Activated CD8-positive, alpha-beta T cell treated with anti-CD3 and anti-CD28 coated beads for 36 hours (primary cell): ENCODE measurements around the gene TUBA3D. TPM values are rescaled to one million over a fixed set of nuclear protein-coding genes. Genes with fewer than 3 reads are reported as not detected.
"Not testable (repeated sequence)": the region's sequence is repeated elsewhere in the genome, so short reads cannot be mapped to it uniquely, and the experiment has no call there.

Experiments used
- ATAC-seq: fragments of 200-7000 bp; cut with Tn5 transposase; one replicate; pipeline ENCODE4 v1.10.0; 2021; ENCODE audit warnings: mild to moderate bottlenecking, moderate library complexity
- CTCF ChIA-PET: fragments of 350-600 bp; sonication (Branson Sonifier 250); formaldehyde crosslinking; loops from one replicate; lab custom pipeline; 2021; ENCODE audit warnings: antibody characterized with exemption; lab: Charles Lee
- POLR2A ChIA-PET: fragments of 350-600 bp; sonication (Branson Sonifier 250); formaldehyde crosslinking; loops from one replicate; lab custom pipeline; 2021; ENCODE audit warnings: antibody characterized with exemption; lab: Charles Lee
- DNase-seq: peaks from one replicate; pipeline ENCODE4 v3.0.0-alpha.2; 2020
- H3K27ac Mint-ChIP-seq: one replicate; pipeline ENCODE4 v1.8.0; 2021; ENCODE audit warnings: mild to moderate bottlenecking, mixed read lengths
- H3K27me3 Mint-ChIP-seq: one replicate; pipeline ENCODE4 v1.8.0; 2021; ENCODE audit warnings: mixed read lengths
- H3K36me3 Mint-ChIP-seq: one replicate; pipeline ENCODE4 v1.8.0; 2021; ENCODE audit warnings: low read depth, mixed read lengths
- H3K4me1 Mint-ChIP-seq: one replicate; pipeline ENCODE4 v1.8.0; 2021; ENCODE audit warnings: low read depth, mixed read lengths
- H3K4me3 Mint-ChIP-seq: one replicate; pipeline ENCODE4 v1.8.0; 2021; ENCODE audit warnings: mild to moderate bottlenecking, moderate library complexity, mixed read lengths
- H3K9me3 Mint-ChIP-seq: one replicate; pipeline ENCODE4 v1.8.0; 2021; ENCODE audit warnings: mixed read lengths
- intact Hi-C: fragments of 100-400 bp; cut with micrococcal nuclease; formaldehyde crosslinking; loops from one replicate; pipeline ENCODE4 v1.10.0; 2022
- total RNA-seq, 2 experiments: library from RNA; stranded (reverse); gene quantifications; one replicate each; pipeline ENCODE4 v1.2.3, GENCODE V29; 2021
- TF ChIP-seq, protein P1 (sequence below): fragments of 200-600 bp; IDR thresholded peaks from one replicate; pipeline ENCODE4 v1.8.0; 2022; ENCODE audit warnings: antibody characterized with exemption, mild to moderate bottlenecking

TUBA3D gene
- total RNA-seq, 2 experiments from 2014 or later: not detected

DNA sequence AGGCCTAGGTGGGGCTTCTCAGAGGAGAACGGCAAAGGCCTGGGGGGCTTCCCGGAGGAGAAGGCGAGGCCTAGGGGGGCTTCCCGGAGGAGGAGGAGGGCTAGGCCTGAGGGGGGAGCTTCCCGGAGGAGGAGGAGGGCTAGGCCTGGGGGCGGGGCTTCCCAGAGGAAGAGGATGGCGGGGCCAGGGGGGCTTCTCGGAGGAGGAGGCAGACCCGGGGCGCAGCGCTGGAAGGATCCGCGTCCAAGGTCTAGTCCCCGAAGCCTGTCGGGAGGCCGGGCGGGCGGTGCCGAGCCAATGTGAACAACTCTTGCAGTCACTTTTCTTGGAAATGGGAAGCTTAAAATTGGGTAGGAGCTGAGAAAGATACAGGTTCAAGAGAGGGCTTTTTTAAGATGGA, 30.0 kb upstream of the TUBA3D start:
- no peak for ATAC-seq
- POLR2A ChIA-PET: no interaction called here
- Mint-ChIP-seq H3K9me3 (no peaks in the 10 kb centered on the region), H3K4me3 (no peak overlapping the region), H3K4me1 (peaks cover 8% of the 10 kb centered on the region), H3K36me3 (no peaks in the 10 kb centered on the region), H3K27ac (no peak overlapping the region), H3K27me3 (peaks cover 9% of the 10 kb centered on the region)
- CTCF ChIA-PET: no interaction called here
- no peak for DNase-seq
- intact Hi-C loops: no loop called here
- TF ChIP-seq, protein P1, sequence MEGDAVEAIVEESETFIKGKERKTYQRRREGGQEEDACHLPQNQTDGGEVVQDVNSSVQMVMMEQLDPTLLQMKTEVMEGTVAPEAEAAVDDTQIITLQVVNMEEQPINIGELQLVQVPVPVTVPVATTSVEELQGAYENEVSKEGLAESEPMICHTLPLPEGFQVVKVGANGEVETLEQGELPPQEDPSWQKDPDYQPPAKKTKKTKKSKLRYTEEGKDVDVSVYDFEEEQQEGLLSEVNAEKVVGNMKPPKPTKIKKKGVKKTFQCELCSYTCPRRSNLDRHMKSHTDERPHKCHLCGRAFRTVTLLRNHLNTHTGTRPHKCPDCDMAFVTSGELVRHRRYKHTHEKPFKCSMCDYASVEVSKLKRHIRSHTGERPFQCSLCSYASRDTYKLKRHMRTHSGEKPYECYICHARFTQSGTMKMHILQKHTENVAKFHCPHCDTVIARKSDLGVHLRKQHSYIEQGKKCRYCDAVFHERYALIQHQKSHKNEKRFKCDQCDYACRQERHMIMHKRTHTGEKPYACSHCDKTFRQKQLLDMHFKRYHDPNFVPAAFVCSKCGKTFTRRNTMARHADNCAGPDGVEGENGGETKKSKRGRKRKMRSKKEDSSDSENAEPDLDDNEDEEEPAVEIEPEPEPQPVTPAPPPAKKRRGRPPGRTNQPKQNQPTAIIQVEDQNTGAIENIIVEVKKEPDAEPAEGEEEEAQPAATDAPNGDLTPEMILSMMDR: no peak

DNA sequence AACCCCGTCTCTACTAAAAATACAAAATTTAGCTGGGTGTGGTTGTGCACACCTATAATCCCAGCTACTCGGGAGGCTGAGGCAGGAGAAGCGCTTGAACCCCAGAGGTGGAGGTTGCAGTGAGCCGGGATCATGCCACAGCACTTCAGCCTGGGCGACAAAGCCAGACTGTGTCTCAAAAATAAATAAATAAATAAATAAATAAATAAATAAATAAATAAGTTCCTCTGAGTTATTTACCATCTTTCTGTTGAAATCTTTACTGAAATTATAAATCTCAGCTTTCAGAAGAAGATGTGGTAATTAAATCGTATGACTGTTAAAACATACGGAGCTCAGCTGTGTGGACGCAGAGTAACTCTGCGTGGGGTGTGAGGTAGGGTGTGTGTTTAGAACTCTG, 27.9 kb upstream of the TUBA3D start:
- intact Hi-C loops, H3K36me3 Mint-ChIP-seq, H3K27ac Mint-ChIP-seq, H3K9me3 Mint-ChIP-seq, POLR2A ChIA-PET, ATAC-seq, H3K27me3 Mint-ChIP-seq, CTCF ChIA-PET, H3K4me1 Mint-ChIP-seq, H3K4me3 Mint-ChIP-seq, DNase-seq: not testable (repeated sequence)

DNA sequence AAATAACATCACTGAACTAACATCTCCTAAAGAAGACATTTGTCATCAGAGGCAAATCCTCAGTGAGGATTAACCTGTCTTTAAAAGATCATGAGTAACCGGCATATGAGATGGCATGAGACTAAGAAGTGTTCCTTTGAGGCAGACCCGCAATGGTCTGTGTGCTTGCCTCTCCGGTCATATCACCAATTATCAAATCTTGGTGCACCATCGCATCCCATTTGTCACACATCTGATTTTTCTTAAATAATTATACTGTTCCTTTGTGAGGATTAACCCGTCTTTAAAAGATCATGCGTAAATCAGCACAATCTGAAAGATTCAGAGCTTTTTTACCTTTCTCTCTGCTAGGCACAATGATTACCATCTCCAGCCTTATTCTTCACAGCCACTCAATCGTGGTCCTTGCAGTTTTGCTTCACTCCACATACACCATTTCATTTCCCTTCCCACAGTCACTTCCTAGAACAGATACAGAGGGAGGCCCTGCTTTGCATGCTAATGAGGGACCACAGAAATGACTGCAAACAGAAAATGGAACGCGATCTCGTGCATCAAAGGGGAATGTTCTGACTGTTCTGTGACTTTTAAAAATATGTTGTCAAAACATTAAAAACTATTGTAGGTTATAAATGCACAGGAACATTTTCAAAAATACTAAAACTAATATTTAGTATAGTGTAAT, 24.5 kb upstream of the TUBA3D start:
- CTCF ChIA-PET, H3K27ac Mint-ChIP-seq, H3K4me1 Mint-ChIP-seq, DNase-seq, POLR2A ChIA-PET, intact Hi-C loops, H3K4me3 Mint-ChIP-seq, H3K36me3 Mint-ChIP-seq, H3K9me3 Mint-ChIP-seq: not testable (repeated sequence)
- ATAC-seq: peak; percentile 69
- H3K27me3 Mint-ChIP-seq: peaks cover 15% of the 10 kb centered on the region

DNA sequence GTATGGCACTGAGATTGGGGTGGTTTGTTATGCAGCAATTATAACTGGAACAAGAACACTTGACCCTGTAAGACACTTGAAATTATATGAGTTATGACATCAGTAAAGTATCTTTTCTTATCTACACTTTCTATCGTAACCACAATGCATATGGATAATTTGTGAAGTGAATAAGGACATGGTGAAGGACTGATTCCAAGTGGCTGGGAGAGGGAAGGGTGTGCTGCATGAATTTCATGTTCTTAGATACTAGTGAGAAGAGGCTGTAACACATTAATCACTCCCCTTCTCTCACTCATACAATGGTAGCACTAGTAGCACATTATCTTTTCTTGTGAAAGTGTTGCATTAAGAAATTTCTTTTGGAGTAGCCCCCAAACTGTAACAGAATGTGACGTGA, 21.0 kb upstream of the TUBA3D start:
- DNase-seq, H3K4me1 Mint-ChIP-seq, POLR2A ChIA-PET, ATAC-seq, H3K27ac Mint-ChIP-seq, H3K36me3 Mint-ChIP-seq, intact Hi-C loops, H3K4me3 Mint-ChIP-seq, H3K9me3 Mint-ChIP-seq, CTCF ChIA-PET: not testable (repeated sequence)
- peaks cover 19% of the 10 kb centered on the region for H3K27me3 Mint-ChIP-seq

DNA sequence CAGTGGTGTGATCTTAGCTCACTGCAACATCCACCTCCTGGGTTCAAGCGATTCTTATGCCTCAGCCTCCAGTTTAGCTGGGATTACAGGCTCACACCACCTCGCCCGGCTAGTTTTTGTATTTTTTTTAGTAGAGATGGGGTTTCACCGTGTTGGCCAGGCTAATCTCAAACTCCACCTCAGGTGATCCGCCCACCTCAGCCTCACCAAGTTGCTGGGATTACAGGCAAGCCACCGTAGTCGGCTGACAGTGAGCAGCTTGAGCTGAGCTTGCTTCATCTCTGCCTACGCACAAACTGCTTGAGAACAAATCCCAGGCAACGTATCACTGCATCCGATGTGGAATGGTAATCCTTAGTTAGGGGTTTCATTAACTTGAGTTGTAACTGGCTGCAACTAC, 8.2 kb upstream of the TUBA3D start:
- POLR2A ChIA-PET, intact Hi-C loops, H3K27me3 Mint-ChIP-seq, H3K4me1 Mint-ChIP-seq, H3K27ac Mint-ChIP-seq, DNase-seq, ATAC-seq, H3K4me3 Mint-ChIP-seq, H3K9me3 Mint-ChIP-seq, H3K36me3 Mint-ChIP-seq: not testable (repeated sequence)
- CTCF ChIA-PET: interaction anchor here (0.9 kb wide), 1 partner anchor 54 kb away, joined by 3 read pairs; no protein-coding TSS in a partner anchor

DNA sequence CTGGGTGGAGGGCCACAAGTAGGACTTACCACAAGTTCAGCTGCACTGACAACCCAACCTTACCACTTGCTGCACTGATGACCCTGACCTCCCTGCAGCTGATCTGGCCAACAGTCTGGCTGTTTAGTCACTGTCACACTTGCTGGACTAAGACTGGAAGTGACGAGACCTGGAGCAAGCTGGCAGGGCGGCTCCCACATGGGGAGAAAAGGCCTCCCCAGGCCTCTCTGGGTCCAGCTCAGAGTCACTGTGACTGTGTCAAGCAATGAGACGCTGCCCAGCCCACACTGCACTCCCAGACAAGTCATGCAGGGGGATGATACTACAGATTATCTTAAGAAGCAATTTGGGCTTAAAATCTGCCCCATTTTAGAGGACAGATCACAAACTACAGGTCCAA, 5.0 kb upstream of the TUBA3D start:
- CTCF ChIA-PET, POLR2A ChIA-PET, H3K27me3 Mint-ChIP-seq: not testable (repeated sequence)

DNA sequence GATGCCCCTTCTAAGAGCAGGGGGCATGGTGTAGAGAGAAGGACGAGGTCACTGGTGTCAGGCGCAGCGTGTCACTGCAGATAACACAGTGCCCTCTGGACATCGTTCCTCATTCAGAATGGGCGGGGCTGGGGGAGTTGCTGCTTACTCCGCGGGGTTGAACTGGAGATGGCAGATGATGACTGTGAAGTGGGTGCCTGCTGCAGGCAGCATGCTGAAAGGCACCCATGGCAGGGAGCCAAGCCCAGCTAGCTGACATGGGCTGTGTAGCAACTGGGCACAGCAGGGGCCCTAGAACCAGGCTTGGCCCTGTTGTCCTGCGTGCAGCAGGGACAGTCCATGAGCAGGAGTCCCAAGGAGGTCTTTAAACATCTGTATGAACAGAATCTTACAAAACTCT, 4.3 kb upstream of the TUBA3D start:
- intact Hi-C loops, POLR2A ChIA-PET, H3K4me3 Mint-ChIP-seq: not testable (repeated sequence)

More for the DNA sequence above, 5.0 kb upstream of the TUBA3D start:
- H3K4me1 Mint-ChIP-seq, intact Hi-C loops, H3K9me3 Mint-ChIP-seq, H3K36me3 Mint-ChIP-seq, DNase-seq, H3K4me3 Mint-ChIP-seq, H3K27ac Mint-ChIP-seq, ATAC-seq: not testable (repeated sequence)

DNA sequence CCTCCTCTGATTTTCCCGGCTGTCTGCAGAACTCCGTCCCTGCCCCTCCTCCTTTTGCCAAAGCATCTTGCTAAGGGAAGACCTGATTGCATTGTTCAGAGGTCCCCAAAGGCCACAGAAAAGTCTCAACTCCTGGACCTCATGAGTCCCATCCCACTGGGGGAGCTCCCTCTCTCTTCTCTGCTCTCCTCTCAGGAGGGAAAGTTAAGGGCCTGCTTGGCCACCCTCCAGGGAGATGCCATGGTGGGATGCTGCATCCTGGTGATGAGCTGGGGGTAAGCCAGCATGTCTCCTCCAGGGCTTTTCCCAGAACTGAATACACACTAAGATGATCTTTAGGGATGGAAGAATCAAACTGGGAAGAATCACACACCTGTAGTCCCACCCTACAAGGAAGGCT, 2.7 kb upstream of the TUBA3D start:
- H3K9me3 Mint-ChIP-seq, H3K27ac Mint-ChIP-seq, H3K36me3 Mint-ChIP-seq, H3K4me3 Mint-ChIP-seq, H3K27me3 Mint-ChIP-seq, ATAC-seq, CTCF ChIA-PET, intact Hi-C loops, POLR2A ChIA-PET, DNase-seq, H3K4me1 Mint-ChIP-seq: not testable (repeated sequence)

More for the DNA sequence above, 4.3 kb upstream of the TUBA3D start:
- ATAC-seq, H3K4me1 Mint-ChIP-seq, H3K9me3 Mint-ChIP-seq, CTCF ChIA-PET, H3K27me3 Mint-ChIP-seq, H3K36me3 Mint-ChIP-seq, H3K27ac Mint-ChIP-seq, DNase-seq: not testable (repeated sequence)

DNA sequence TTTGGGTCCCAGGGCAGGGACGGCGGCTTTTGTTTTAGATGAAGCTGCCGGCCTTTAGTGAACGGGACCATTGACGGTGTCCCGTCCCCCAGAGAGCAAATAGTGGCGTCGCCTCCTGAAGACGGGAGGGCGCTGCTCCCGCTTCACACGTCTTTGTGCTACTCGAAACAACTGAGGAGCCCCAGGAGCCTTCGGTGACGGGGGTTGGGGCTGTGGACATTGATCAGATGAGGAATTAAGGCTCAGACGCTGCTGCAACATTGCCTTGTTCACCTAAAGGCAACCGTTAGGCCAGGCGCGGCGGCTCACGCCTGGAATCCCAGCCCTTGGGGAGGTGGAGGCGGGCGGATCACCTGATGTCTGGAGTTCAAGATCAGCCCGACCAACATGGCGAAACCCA, 444 bp downstream of the TUBA3D start:
- H3K27ac Mint-ChIP-seq, H3K27me3 Mint-ChIP-seq, H3K4me3 Mint-ChIP-seq, intact Hi-C loops, ATAC-seq, POLR2A ChIA-PET, H3K36me3 Mint-ChIP-seq, H3K4me1 Mint-ChIP-seq, CTCF ChIA-PET, H3K9me3 Mint-ChIP-seq, DNase-seq: not testable (repeated sequence)

DNA sequence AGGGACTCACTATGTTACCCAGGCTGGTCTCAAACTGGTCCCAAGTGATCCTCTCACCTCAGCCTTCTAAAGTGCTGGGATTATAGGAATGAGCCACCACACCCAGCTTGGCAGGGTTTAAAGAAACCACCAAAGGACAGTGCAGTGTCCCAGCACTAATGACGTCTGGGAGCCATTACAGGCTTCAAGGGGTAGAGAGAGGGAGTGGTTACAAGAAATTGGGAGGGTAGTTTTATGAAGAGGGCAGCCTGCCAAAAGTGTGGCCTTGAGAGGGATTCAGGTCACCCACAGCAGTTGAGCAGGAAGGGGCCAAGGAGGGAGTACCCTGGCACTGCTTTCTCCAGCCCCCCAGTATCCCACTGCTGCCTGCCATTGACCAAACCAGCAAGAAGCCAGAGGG, 1.3 kb downstream of the TUBA3D start:
- intact Hi-C loops, DNase-seq, H3K27me3 Mint-ChIP-seq, ATAC-seq, CTCF ChIA-PET, H3K4me1 Mint-ChIP-seq, H3K27ac Mint-ChIP-seq, H3K36me3 Mint-ChIP-seq, H3K4me3 Mint-ChIP-seq, H3K9me3 Mint-ChIP-seq: not testable (repeated sequence)
- POLR2A ChIA-PET: interaction anchor here (0.7 kb wide), 1 partner anchor 62 kb away, joined by 4 read pairs; no protein-coding TSS in a partner anchor

DNA sequence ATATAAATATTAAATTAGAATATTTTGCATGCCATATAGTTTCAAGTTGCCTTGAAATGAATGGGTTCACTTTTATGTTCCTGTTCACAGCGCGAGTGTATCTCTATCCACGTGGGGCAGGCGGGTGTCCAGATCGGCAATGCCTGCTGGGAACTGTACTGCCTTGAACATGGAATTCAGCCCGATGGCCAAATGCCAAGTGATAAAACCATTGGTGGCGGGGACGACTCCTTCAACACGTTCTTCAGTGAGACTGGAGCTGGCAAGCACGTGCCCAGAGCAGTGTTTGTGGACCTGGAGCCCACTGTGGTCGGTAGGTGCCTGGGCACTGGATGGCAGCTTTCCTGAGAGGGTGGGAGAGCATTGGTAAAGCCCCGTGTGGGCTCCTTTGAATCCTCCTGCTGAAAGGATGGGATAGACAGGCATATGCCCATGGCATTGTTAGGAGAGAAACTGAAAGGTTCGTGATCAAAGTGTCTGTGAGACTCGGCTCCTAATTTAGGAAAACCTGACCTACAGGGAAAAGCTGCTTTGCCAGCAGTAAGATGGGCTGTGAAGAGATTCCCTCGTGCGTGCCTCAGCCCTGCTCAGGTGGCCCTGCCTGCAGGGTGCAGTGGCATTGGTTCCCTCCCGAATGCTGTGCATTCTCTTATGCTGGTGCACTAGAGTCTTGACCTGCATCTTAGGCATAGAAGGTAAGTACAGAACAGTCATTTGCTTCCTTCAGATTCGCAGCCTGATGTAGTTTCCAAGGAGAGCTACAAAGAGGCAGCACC, 2.3 kb downstream of the TUBA3D start:
- CTCF ChIA-PET, POLR2A ChIA-PET, H3K9me3 Mint-ChIP-seq: not testable (repeated sequence)

More for the DNA sequence above, 2.3 kb downstream of the TUBA3D start:
- peaks cover 12% of the 10 kb centered on the region for H3K36me3 Mint-ChIP-seq
- H3K27ac Mint-ChIP-seq, ATAC-seq, H3K27me3 Mint-ChIP-seq, H3K4me3 Mint-ChIP-seq, H3K4me1 Mint-ChIP-seq, DNase-seq, intact Hi-C loops: not testable (repeated sequence)
